GM12873 (cell line): ENCODE measurements around the gene RCOR1.

Experiments used
- TF ChIP-seq, protein P1 (sequence below): IDR thresholded peaks from 2 replicates; pipeline ENCODE4 v1.5.1; 2012; ENCODE audit warnings: low read depth, mild to moderate bottlenecking, moderate library complexity, low read length, control low read depth; ENCODE audit not compliant: insufficient read depth; ENCODE audit errors: missing control alignments

Gene RCOR1

DNA sequence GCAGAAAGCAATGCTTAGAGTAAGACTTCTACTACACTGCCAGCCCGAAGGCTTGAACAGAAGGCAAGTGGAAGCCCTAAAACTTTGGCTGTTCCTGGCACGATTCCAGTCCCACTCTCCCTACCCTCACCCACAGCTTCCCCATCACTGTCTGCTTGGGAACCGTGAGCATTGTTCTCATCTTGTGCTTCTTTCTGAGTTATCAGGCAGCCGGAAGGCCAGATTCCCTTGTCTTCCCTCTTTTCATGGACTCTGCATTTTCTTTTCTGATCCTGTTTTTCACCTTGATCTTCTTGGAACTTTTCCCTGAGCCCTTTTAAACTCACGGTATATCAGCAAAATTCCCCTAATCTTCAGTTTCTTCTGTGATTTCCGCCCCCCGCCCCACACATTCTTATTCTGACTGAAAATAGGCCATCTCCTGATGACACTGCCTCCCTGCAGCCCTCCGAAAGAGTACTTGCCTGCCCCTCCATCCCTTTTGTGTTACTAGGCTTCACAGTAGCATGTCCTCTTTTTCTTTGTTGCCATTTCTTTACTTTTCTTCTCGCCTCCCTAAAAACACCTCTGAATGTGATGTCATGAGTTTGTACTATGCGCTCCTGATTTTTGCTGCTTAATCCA lies 29.9 kb downstream of the RCOR1 start:
- TF ChIP-seq, protein P1, sequence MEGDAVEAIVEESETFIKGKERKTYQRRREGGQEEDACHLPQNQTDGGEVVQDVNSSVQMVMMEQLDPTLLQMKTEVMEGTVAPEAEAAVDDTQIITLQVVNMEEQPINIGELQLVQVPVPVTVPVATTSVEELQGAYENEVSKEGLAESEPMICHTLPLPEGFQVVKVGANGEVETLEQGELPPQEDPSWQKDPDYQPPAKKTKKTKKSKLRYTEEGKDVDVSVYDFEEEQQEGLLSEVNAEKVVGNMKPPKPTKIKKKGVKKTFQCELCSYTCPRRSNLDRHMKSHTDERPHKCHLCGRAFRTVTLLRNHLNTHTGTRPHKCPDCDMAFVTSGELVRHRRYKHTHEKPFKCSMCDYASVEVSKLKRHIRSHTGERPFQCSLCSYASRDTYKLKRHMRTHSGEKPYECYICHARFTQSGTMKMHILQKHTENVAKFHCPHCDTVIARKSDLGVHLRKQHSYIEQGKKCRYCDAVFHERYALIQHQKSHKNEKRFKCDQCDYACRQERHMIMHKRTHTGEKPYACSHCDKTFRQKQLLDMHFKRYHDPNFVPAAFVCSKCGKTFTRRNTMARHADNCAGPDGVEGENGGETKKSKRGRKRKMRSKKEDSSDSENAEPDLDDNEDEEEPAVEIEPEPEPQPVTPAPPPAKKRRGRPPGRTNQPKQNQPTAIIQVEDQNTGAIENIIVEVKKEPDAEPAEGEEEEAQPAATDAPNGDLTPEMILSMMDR: no peak

DNA sequence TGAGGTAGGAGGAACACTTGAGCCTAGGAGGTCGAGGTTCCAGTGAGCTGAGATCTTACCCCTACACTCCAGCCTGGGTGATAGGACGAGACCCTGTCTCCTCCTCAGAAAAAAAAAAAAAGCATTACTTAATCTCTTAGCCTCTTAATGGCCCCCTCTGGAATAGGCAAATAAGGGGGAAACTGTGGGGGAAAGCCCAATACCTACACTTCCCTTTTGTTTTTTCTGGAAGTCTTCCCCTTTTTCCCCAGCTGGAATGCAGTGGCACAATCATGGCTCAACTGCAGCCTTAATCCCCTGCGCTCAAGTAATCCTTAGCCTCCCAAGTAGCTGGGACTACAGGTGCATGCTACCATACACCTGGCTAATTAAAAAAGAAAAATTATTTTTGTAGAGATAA lies 32.2 kb downstream of the RCOR1 start:
- TF ChIP-seq, protein P1: no peak

DNA sequence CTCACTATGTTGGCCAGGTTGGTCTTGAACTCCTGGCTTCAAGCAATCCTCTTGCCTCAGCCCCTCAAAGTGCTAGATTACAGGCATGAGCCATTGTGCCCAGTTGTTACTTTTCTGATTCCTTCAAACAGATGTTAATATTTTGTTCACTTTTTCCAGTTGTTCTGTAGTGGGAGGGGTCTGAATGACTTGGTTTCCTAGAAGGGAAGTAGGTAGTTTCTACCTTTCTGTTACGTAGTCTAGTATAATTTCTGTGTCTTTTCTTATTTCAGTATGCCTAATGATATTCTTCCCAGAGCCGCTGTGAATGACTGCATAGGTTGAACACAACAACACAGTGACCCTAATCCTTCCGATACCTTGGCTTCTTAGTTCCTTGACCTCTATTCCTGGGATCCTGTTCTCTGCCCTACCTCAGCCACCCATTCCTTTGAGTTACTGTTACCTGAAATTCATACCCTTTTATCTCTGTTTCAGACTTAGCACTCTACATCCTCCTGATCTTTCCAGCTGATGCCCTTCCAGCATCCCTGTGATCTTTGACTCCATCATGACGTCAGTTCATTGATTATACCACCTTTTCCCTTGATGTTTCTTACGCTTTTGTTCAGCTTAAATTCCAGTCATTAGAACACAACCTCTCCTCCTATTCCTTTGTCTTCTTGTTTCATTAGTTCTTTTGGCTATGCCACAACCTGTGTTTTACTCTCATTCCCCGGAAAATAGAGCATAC lies 33.3 kb downstream of the RCOR1 start:
- TF ChIP-seq, protein P1: no peak

DNA sequence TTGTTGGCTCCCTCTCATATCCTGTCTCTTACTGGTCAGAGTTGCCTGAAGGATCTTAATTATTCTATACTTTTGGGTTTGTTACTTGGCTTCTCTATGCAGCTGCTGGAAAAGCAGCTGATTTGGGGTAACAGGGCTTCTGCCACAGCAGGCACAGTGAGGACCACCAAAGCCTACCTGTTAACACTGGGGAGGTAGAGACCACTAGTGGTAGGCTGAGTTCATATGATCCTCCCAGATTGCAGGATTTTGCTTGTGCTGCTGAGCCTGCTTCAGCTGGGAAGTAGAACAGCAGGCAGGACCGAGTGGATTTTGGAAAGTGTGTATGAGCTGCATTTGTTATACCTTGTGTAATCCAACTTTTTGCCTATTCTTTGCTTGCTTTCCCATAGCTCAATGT lies 34.1 kb downstream of the RCOR1 start:
- TF ChIP-seq, protein P1: no peak

DNA sequence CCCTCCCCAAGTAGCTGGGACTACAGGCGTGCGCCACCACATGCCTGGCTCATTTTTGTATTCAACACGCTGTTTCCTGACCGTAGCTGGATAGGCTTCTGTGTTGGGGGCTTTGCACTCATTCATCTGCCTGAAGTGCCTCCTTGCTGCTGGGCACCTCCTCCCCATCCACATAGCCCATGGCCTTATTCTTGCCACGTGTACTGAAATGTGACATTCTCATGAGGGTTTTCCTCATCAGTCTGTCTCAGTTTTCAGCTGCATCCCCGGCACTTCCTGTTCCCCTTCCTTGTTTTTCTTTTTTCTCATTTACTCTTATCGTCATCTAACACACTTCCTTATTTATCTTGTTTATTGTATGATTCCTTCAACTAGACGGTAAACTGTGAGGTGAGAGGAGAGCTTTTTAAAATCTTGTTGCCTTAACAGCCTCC lies 36.6 kb downstream of the RCOR1 start:
- TF ChIP-seq, protein P1: no peak

DNA sequence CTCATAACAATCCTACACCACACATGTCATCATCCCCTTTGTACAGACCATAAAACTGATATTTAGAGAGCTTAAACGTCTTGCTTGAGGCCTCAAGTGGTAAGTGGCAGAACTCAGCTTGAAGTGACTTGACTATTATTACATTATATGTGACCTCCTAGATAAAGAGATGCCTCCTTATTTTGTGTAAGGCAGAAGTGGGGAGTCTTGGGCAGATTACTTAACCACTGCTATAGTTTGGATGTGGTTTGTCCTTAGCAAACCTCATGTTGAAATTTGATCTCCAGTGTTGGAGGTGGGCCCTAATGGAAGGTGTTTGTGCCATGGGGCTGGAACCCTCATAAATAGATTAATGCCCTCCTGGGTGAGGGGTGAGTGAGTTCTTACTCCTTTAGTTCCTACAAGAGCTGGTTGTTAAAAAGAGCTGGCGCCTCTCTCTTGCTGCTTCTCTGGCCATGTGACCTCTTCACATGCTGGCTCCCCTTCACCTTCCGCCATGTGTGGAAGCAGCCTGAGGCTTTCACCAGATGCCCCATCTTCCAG lies 37.4 kb downstream of the RCOR1 start:
- TF ChIP-seq, protein P1: no peak

DNA sequence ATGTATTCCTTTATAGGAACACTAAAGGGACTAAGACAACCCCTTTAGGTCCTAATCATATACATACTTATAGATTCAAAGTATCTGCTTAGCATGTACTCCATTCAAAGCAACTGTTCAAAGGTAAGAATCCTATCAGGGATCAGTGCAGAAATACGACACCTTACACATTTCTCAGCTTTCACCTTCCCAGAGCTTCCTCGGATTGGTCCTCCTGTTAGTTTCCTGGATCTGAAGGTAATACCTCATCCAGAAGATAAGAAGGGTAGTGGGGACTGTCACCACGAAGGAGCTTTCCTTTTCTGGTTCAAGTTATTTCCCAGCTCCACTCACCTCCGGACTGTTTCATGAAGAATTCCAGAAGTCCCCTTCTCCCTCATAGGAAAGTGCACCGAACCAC lies 38.0 kb downstream of the RCOR1 start:
- TF ChIP-seq, protein P1: no peak
